ENCODE measurements around the gene PPP1R13B. TPM values are rescaled to one million over a fixed set of nuclear protein-coding genes. Genes with fewer than 3 reads are reported as not detected.

PPP1R13B gene
- total and polyA plus RNA-seq, 11 donors: 27.5 to 96.2 (median 75.4) TPM

- no peaks in the 10 kb centered on the region for H3K9me3 ChIP-seq
- no peak overlapping the region for H3K4me3 ChIP-seq
- H3K4me1 ChIP-seq: peaks cover 0 to 70% (median 44%) of the 10 kb centered on the region in 12 donors
- 86 to 92% (median 89%) methylated on average over 29 of the region's 29 CpGs for WGBS, 4 donors
- no peak overlapping the region for H3K27ac ChIP-seq
- H3K36me3 ChIP-seq: peaks cover 0 to 83% (median 66%) of the 10 kb centered on the region in 9 donors
- intact Hi-C loops (cut with DNase I): no loop called here
- peak in 2 of 5 donors; percentile 26 to 42 for DNase-seq
- TF ChIP-seq CTCF (IDR thresholded peaks at IDR 0.05) (no peak), POLR2A (IDR thresholded peaks at IDR 0.05) (no peak)
- no peak for ATAC-seq
- no peaks in the 10 kb centered on the region for H3K27me3 ChIP-seq
Measured at GRCh38 chr14:103702497-103703432, 144.6 kb downstream of the PPP1R13B start.

GRCh38 chr14:103702095-103702494, 145.3 kb downstream of the PPP1R13B start:
- Histone ChIP-seq H3K27me3 (no peaks in the 10 kb centered on the region), H3K27ac (no peak overlapping the region), H3K4me1 (peaks cover 4 to 75% (median 50%) of the 10 kb centered on the region in 12 donors), H3K4me3 (no peak overlapping the region), H3K9me3 (no peaks in the 10 kb centered on the region), H3K36me3 (peaks cover 0 to 83% (median 64%) of the 10 kb centered on the region in 9 donors)
- TF ChIP-seq CTCF (IDR thresholded peaks at IDR 0.05) (no peak), POLR2A (IDR thresholded peaks at IDR 0.05) (no peak)
- ATAC-seq (no peak), DNase-seq (peak in 2 of 5 donors; percentile 13 to 52)
- intact Hi-C loops (cut with DNase I): no loop called here
- WGBS, 4 donors: 84 to 92% (median 89%) methylated on average over 2 to 5 of the region's 5 CpGs

- peaks cover 12 to 84% (median 60%) of the 10 kb centered on the region in 12 donors for H3K4me1 ChIP-seq
- H3K4me3 ChIP-seq: no peak overlapping the region
- peak in 2 of 4 donors; percentile 0 to 46 for ATAC-seq
- peak in 4 of 5 donors; percentile 32 to 68 (median 62) for DNase-seq
- WGBS, 4 donors: 68 to 94% (median 83%) methylated on average over 12 to 21 of the region's 21 CpGs
- H3K36me3 ChIP-seq: peaks cover 0 to 83% (median 58%) of the 10 kb centered on the region in 9 donors
- no peaks in the 10 kb centered on the region for H3K9me3 ChIP-seq
- peak overlapping the region in 9 of 12 donors; percentile 9 to 75 (median 56) for H3K27ac ChIP-seq
- H3K27me3 ChIP-seq: no peaks in the 10 kb centered on the region
- no peak for TF ChIP-seq CTCF (IDR thresholded peaks at IDR 0.05)
- no peak for TF ChIP-seq POLR2A (IDR thresholded peaks at IDR 0.05)
- intact Hi-C loops (cut with DNase I): no loop called here
Measured at GRCh38 chr14:103700753-103701490, 146.5 kb downstream of the PPP1R13B start.

All from heart left ventricle (tissue), 16 donors.